Stimulated activated CD4-positive, alpha-beta T cell treated with anti-CD3 and anti-CD28 coated beads, Interleukin-2, amount 100 ng/mL, for 24 hours (primary cell): Measurements from ENCODE around the gene EPHX1.

Experiments
- DNase-seq, 2 donors: peaks; one replicate each; pipeline ENCODE4 v3.0.0-alpha.2; 2020

Gene EPHX1

GRCh38 chr1:225866061-225866837 is 56.3 kb downstream of the EPHX1 start:
- DNase-seq = peak; percentile 76

- DNase-seq = no peak
These were observed 57.1 kb downstream of the EPHX1 start for GRCh38 chr1:225866981-225867380.

GRCh38 chr1:225868631-225869330 is 58.9 kb downstream of the EPHX1 start:
- DNase-seq = no peak

- DNase-seq = no peak
These were observed 61.0 kb downstream of the EPHX1 start for GRCh38 chr1:225870911-225871310.

- DNase-seq = no peak
These were observed 61.6 kb downstream of the EPHX1 start for GRCh38 chr1:225871359-225872074.

- no peak for DNase-seq
These were observed 62.1 kb downstream of the EPHX1 start for GRCh38 chr1:225872075-225872430.

GRCh38 chr1:225873281-225873850 is 63.4 kb downstream of the EPHX1 start:
- no peak for DNase-seq

GRCh38 chr1:225874431-225874830 is 64.5 kb downstream of the EPHX1 start:
- no peak for DNase-seq

- no peak for DNase-seq
These were observed 65.3 kb downstream of the EPHX1 start for GRCh38 chr1:225875044-225875815.

GRCh38 chr1:225876900-225877510 is 67.1 kb downstream of the EPHX1 start:
- no peak for DNase-seq

GRCh38 chr1:225877580-225877979 is 67.7 kb downstream of the EPHX1 start:
- peak in 1 of 2 donors; percentile 55 for DNase-seq

- DNase-seq = no peak
These were observed 68.4 kb downstream of the EPHX1 start for GRCh38 chr1:225878282-225878681.

GRCh38 chr1:225879521-225880221 is 69.7 kb downstream of the EPHX1 start:
- peak in 1 of 2 donors; percentile 48 for DNase-seq

- no peak for DNase-seq
These were observed 70.3 kb downstream of the EPHX1 start for GRCh38 chr1:225880222-225880588.

- no peak for DNase-seq
These were observed 70.7 kb downstream of the EPHX1 start for GRCh38 chr1:225880636-225881035.

- DNase-seq = peak; percentile 46 to 60
These were observed 71.4 kb downstream of the EPHX1 start for GRCh38 chr1:225881081-225881958.

- peak; percentile 87 to 90 for DNase-seq
These were observed 72.2 kb downstream of the EPHX1 start, which contains the start of gene TMEM63A for GRCh38 chr1:225881959-225882693. Gene TMEM63A, minus strand, starts transcription at chr1:225882380. Its CDS starts 4,800 bp downstream, at chr1:225877580.

GRCh38 chr1:225882694-225883615 is 73.0 kb downstream of the EPHX1 start:
- peak; percentile 56 to 59 for DNase-seq
